Lower leg skin (tissue), 4 donors: ENCODE measurements around the gene MAD1L1. TPM values are rescaled to one million over a fixed set of nuclear protein-coding genes. Genes with fewer than 3 reads are reported as not detected.

Experiments
- DNase-seq, 2 donors: peaks; one replicate each; pipeline ENCODE4 v3.0.0-alpha.2; 2019; ENCODE audit warnings: low spot score in 2 of 2
- H3K4me3 ChIP-seq: fragments of 200-600 bp; sonication (generic); 2 replicates; pipeline ENCODE4 v1.5.1; 2017; ENCODE audit warnings: mild to moderate bottlenecking, low read depth; ENCODE audit not compliant: poor library complexity, severe bottlenecking
- POLR2A ChIP-seq, 2 donors: fragments of 450-650 bp; IDR thresholded peaks; one replicate each; pipeline ENCODE4 v1.6.1; 2016 to 2017; ENCODE audit warnings: antibody characterized with exemption in 2 of 2, mild to moderate bottlenecking in 1 of 2, moderate library complexity in 1 of 2
- WGBS, 2 donors: methylation state at CpG; one replicate each; pipeline ENCODE4 v1.1.5; 2018; 5-methylcytosine and 5-hydroxymethylcytosine counted together
- intact Hi-C: fragments of 100-400 bp; cut with DNase I; formaldehyde crosslinking; loops from one replicate; pipeline ENCODE4 v1.15.0; 2023; ENCODE audit warnings: low total_unique reads
- total RNA-seq, 4 donors: library from RNA; depleted of rRNA; stranded (reverse); fragments of >200 nt; gene quantifications; one replicate each; pipeline ENCODE4 v1.1.0, GENCODE V29; 2016
- TF ChIP-seq, protein P1 (sequence below), 3 donors: fragments of 450-650 bp; IDR thresholded peaks; one replicate each; pipeline ENCODE4 v1.5.1; 2016; ENCODE audit warnings: antibody characterized with exemption in 3 of 3, mild to moderate bottlenecking in 3 of 3, moderate library complexity in 2 of 3

Gene MAD1L1
- total RNA-seq, 4 donors from 2014 or later, result 37.7 to 77.8 (median 59.4) TPM

DNA sequence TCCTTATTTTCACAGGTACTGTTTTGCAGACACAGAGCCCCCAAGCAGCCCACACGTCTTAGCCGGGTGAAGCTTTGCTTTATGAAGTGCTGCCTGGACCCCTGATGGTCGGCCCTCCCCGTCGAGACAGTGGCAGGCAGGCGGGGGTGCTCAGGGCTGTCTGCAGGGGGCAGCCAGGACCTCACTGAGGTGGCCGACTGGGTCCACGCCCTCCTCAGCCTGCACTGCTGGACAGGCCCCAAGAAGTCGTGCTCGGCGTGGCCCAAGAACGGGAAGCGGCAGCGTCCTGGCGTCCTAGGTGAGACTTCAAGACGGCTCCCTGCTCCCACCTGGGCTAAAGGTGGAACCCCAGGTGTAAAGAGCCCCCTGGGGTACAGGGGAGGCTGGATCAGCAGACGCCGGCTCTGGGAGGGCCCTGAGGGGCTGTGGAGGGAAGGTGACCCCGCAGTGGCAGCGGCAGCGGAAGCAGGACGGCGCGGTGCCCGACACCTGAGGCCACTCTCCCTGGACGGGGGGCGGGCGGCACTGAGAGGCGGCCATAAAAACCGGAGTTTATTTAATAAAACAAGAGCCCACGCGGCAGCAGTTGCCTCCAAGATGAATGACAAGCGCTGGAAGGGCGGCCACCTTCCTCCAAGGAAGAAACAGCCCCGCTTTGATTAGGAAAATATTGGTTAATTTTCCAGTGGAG lies 383.2 kb downstream of the MAD1L1 start:
- no peak for DNase-seq
- WGBS, 2 donors, result 88 to 89% methylated on average over 35 of the region's 35 CpGs
- no peak overlapping the region for H3K4me3 ChIP-seq
- TF ChIP-seq, protein P1, sequence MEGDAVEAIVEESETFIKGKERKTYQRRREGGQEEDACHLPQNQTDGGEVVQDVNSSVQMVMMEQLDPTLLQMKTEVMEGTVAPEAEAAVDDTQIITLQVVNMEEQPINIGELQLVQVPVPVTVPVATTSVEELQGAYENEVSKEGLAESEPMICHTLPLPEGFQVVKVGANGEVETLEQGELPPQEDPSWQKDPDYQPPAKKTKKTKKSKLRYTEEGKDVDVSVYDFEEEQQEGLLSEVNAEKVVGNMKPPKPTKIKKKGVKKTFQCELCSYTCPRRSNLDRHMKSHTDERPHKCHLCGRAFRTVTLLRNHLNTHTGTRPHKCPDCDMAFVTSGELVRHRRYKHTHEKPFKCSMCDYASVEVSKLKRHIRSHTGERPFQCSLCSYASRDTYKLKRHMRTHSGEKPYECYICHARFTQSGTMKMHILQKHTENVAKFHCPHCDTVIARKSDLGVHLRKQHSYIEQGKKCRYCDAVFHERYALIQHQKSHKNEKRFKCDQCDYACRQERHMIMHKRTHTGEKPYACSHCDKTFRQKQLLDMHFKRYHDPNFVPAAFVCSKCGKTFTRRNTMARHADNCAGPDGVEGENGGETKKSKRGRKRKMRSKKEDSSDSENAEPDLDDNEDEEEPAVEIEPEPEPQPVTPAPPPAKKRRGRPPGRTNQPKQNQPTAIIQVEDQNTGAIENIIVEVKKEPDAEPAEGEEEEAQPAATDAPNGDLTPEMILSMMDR (IDR thresholded peaks at IDR 0.05), result no peak
- TF ChIP-seq POLR2A (IDR thresholded peaks at IDR 0.05), result no peak
- intact Hi-C loops, result no loop called here

DNA sequence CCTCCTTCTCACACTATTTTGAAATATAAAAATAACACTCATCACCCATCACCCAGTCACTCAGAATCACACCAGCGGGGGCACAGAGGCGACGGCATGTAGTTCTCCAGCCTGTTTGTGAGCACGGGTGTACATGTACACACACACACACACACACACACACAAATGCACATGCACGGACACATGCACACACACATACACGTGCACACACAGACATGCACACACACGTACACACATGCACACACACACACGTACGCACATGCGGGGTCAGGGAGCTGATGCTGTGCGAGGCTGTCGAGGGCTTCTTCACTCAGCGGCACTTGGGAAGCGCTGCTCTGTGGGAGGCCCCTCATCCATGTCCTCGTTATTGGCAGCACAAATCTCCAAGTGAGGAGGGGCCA lies 383.8 kb downstream of the MAD1L1 start:
- intact Hi-C loops, result no loop called here
- WGBS, 2 donors, result 93 to 94% methylated on average over 15 of the region's 15 CpGs

DNA sequence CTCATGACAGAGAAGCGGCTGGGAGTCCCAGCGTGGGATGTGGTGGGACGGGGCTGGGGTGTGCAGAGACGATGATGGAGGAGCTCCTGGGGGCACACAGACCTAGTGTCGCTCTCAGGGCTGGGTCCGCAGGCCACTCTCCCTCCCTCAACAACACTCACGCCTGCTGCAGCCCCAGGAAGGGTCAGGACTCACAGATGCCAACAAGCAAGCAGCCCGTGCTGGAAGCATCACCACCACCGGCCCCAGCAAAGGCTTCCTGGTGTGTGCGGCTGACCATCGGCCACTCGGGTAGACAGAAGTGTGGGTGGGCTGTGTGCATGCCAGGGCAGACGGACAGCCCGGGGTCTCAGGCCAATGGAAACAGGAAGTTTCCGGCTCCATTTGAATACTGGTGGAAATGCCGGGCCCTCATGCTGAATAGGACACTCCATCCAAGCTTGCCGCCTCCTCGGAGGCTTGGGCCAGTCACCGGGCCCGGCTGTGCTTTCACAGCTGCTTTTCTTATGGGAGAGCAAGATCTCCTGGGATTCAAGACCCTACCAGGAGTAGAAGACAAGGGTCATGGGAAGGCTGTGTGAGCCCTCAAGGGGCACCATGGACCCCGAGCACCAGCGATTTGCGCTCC lies 384.6 kb downstream of the MAD1L1 start:
- TF ChIP-seq, protein P1 (IDR thresholded peaks at IDR 0.05), result no peak
- no peak for TF ChIP-seq POLR2A (IDR thresholded peaks at IDR 0.05)
- intact Hi-C loops, result no loop called here
- 89 to 94% methylated on average over 21 of the region's 23 CpGs for WGBS, 2 donors
- no peak overlapping the region for H3K4me3 ChIP-seq
- DNase-seq, result no peak

More for the DNA sequence above, 383.8 kb downstream of the MAD1L1 start:
- DNase-seq, result no peak
- no peak overlapping the region for H3K4me3 ChIP-seq
- no peak for TF ChIP-seq POLR2A (IDR thresholded peaks at IDR 0.05)
- TF ChIP-seq, protein P1 (IDR thresholded peaks at IDR 0.05), result no peak

DNA sequence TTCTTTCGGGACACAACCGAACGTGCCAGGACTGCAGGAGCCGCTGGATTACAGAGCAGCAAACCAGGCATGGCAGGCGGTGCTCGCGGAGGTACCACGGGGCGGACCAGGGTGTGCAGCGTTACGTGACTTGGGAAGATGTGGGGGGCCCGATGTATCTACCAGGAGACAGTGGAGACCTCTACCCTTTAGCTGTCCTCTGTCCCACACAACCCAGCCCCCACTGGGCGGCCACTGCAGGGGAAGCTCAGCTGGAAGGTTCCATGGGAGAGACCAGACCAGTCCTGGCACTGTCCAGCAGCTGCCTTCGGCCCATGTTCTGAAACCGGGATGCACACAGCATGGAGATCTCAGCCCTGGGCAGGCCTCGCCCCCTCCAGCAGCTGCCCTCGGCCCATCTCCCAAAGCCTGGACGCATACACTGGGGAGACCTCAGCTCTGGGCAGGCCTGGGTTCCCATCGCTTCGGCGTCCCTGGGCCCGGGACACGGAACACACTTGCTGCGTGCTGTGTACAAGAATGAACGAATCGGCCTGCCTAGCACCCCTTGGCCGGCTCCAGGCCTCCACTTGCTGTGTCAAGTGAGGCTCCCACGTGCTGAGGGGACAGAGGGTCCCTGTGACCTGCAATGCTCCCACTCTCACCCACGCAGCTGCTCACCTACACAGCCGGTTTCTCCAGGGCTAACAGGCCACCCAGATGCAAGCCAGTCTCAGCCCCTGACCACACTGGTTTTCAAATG lies 385.3 kb downstream of the MAD1L1 start:
- intact Hi-C loops, result no loop called here
- no peak for TF ChIP-seq POLR2A (IDR thresholded peaks at IDR 0.05)
- DNase-seq, result peak in 1 of 2 donors; percentile 85

DNA sequence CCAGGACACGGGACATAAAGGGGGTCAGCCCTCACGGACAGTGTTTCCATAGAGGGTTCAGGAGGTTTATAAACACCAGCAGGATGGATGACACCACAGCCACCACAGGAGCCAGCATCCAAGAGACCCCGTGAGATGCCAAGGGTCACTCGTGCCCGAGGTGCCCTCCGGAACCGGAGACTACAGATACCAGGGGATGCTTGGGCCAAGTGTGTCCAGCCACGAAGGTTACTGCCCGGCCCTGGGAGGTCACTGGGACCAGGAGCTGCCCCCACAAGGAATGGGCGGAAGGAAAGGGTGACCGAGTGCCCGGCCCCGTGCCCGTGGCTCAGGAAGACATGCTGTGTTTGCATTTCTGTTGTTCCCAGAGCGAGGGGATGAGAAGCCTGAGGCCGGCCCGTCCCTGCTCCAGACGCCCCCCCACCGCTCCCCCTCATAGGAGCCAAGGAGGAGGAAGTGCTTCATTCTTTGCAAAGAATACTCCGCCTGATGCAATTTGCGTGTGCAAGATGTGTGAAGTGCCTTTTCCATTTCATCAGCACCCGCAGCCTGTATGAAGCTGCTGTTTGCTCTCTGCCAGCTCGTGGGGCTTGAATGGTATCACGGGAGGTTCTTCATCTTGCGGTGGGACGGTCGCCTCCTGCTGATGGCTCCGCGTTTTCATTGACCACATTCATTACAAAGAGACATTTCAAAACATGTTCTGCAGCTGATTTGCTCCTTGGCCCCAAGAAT lies 386.2 kb downstream of the MAD1L1 start:
- no peak for TF ChIP-seq POLR2A (IDR thresholded peaks at IDR 0.05)
- TF ChIP-seq, protein P1 (IDR thresholded peaks at IDR 0.05), result no peak
- intact Hi-C loops, result no loop called here
- DNase-seq, result peak in 1 of 2 donors; percentile 78
- 90 to 95% methylated on average over 27 to 29 of the region's 29 CpGs for WGBS, 2 donors
- H3K4me3 ChIP-seq, result no peak overlapping the region

More for the DNA sequence above, 385.3 kb downstream of the MAD1L1 start:
- 92 to 95% methylated on average over 26 to 30 of the region's 30 CpGs for WGBS, 2 donors
- no peak overlapping the region for H3K4me3 ChIP-seq
